GM12801 (cell line): Measurements from ENCODE around the gene ZNF836.

ENCODE experiments used
- TF ChIP-seq, protein P1 (sequence below): IDR thresholded peaks from one replicate; pipeline ENCODE4 v1.5.1; 2011; ENCODE audit warnings: control low read depth; ENCODE audit not compliant: insufficient read length; ENCODE audit errors: extremely low read depth

The ZNF836 gene

DNA sequence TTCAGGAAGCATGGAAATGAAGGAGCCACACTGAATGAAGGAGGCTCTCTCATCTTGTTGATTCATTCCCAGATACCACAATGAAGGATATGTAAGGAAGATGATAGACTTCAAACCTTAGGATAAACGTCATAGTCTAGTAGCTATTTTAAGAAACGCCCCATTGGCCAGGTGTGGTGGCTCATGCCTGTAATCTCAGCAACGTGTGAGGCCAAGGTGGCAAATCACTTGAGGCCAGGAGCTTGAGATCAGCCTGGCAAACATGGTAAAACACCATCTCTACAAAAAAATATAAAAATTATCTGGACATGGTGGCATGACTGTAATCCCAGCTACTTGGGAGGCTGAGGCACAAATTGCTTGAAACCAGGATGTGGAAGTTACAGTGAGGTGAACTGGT, 58.8 kb downstream of the ZNF836 start:
- TF ChIP-seq, protein P1, sequence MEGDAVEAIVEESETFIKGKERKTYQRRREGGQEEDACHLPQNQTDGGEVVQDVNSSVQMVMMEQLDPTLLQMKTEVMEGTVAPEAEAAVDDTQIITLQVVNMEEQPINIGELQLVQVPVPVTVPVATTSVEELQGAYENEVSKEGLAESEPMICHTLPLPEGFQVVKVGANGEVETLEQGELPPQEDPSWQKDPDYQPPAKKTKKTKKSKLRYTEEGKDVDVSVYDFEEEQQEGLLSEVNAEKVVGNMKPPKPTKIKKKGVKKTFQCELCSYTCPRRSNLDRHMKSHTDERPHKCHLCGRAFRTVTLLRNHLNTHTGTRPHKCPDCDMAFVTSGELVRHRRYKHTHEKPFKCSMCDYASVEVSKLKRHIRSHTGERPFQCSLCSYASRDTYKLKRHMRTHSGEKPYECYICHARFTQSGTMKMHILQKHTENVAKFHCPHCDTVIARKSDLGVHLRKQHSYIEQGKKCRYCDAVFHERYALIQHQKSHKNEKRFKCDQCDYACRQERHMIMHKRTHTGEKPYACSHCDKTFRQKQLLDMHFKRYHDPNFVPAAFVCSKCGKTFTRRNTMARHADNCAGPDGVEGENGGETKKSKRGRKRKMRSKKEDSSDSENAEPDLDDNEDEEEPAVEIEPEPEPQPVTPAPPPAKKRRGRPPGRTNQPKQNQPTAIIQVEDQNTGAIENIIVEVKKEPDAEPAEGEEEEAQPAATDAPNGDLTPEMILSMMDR = no peak

DNA sequence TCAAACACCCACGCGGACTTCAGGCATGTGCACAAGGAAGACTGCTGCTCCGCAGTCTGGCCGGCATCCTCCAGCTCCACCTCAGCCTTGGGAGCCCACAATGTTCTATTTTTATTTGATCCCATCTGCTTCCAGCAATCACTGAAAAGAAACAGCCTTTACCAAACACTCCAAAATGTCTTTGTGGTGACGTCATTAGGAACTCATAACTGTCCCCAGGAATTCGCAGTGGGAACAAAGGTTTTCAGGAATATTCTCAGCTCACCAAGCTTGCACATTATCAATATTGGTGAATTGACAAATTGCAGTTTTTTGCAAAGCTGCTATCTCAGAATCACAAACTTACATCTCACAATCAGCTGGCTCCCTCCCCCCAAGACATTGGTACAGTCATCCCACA, 60.6 kb downstream of the ZNF836 start:
- TF ChIP-seq, protein P1 = no peak
